Limb (tissue), 2 donors: Measurements from ENCODE around the gene PLAC1.

Source experiments
- DNase-seq, 2 donors: peaks; one replicate each; pipeline ENCODE4 v3.0.0-alpha.2; 2016; ENCODE audit errors: extremely low spot score in 2 of 2

Gene PLAC1

GRCh38 chrX:134544135-134544512 lies 114.1 kb downstream of the PLAC1 start:
- peak in 1 of 2 donors; percentile 8 for DNase-seq

- peak in 1 of 2 donors; percentile 3 for DNase-seq
Observed at GRCh38 chrX:134543288-134543687, 115.0 kb downstream of the PLAC1 start.

- DNase-seq = peak in 1 of 2 donors; percentile 76
Observed at GRCh38 chrX:134542485-134542884, 115.8 kb downstream of the PLAC1 start.

GRCh38 chrX:134541906-134542305 lies 116.4 kb downstream of the PLAC1 start:
- DNase-seq = no peak

GRCh38 chrX:134538316-134538715 lies 120.0 kb downstream of the PLAC1 start:
- DNase-seq = no peak

GRCh38 chrX:134537179-134537955 lies 120.9 kb downstream of the PLAC1 start:
- no peak for DNase-seq

GRCh38 chrX:134533952-134534351 lies 124.3 kb downstream of the PLAC1 start:
- no peak for DNase-seq

- DNase-seq = no peak
Observed at GRCh38 chrX:134533352-134533751, 124.9 kb downstream of the PLAC1 start.

- DNase-seq = no peak
Observed at GRCh38 chrX:134530845-134531244, 127.4 kb downstream of the PLAC1 start.

- no peak for DNase-seq
Observed at GRCh38 chrX:134529481-134529880, 128.8 kb downstream of the PLAC1 start.

GRCh38 chrX:134528960-134529359 lies 129.3 kb downstream of the PLAC1 start:
- no peak for DNase-seq

GRCh38 chrX:134526399-134526798 lies 131.9 kb downstream of the PLAC1 start:
- no peak for DNase-seq

- DNase-seq = no peak
Observed at GRCh38 chrX:134525086-134525792, 133.0 kb downstream of the PLAC1 start.

- DNase-seq = no peak
Observed at GRCh38 chrX:134524181-134524580, 134.1 kb downstream of the PLAC1 start.

GRCh38 chrX:134520860-134521390 lies 137.3 kb downstream of the PLAC1 start:
- peak in 1 of 2 donors; percentile 27 for DNase-seq
